Panc1 (cell line): ENCODE results near the gene CDAN1. TPM values are rescaled to one million over a fixed set of nuclear protein-coding genes. Genes with fewer than 3 reads are reported as not detected.

Experiments used
- ATAC-seq: fragments of 200-7000 bp; cut with Tn5 transposase; 2 replicates; pipeline ENCODE4 v1.9.1; 2020; ENCODE audit warnings: mild to moderate bottlenecking, moderate library complexity
- BruUV-seq: library from RNA; stranded (reverse); fragments of 400-500 nt; replicated peaks from 2 replicates; lab custom pipeline; 2021; lab: Mats Ljungman, UMichigan
- CTCF ChIA-PET: fragments of 300-600 bp; sonication (Branson Sonifier 250); formaldehyde crosslinking; loops from one replicate; lab custom pipeline; 2022; ENCODE audit warnings: antibody characterized with exemption; lab: Charles Lee
- POLR2A ChIA-PET: fragments of 300-600 bp; sonication (Branson Sonifier 250); formaldehyde crosslinking; loops from one replicate; lab custom pipeline; 2022; ENCODE audit warnings: antibody characterized with exemption; lab: Charles Lee
- DNase-seq: peaks from one replicate; pipeline ENCODE4 v3.0.0-alpha.2; 2010; ENCODE audit warnings: low read depth, low spot score
- H3K27ac ChIP-seq: 2 replicates; pipeline ENCODE4 v1.5.1; 2011; ENCODE audit warnings: mild to moderate bottlenecking, low read length, inconsistent platforms
- H3K27me3 ChIP-seq: fragments of 200-500 bp; sonication (Bioruptor generic); 2 replicates; pipeline ENCODE4 v1.6.0; 2014; ENCODE audit warnings: low read length, inconsistent platforms; ENCODE audit not compliant: control insufficient read depth, insufficient read depth
- H3K36me3 ChIP-seq: fragments of 200-500 bp; sonication (Bioruptor generic); 2 replicates; pipeline ENCODE4 v1.5.1; 2014; ENCODE audit warnings: inconsistent platforms, mild to moderate bottlenecking, low read length, moderate library complexity; ENCODE audit not compliant: control insufficient read depth, insufficient read depth
- H3K4me1 ChIP-seq: 2 replicates; pipeline ENCODE4 v1.5.1; 2011; ENCODE audit warnings: inconsistent platforms, mild to moderate bottlenecking, low read length, moderate library complexity; ENCODE audit not compliant: control insufficient read depth, insufficient read depth
- H3K4me3 ChIP-seq, 2 experiments: 2 replicates each; pipeline ENCODE4 v1.5.1; 2011 to 2012; ENCODE audit warnings: low read depth in 2 of 2, low read length in 2 of 2, mild to moderate bottlenecking in 2 of 2, inconsistent platforms in 1 of 2, moderate library complexity in 1 of 2
- H3K9me3 ChIP-seq: fragments of 200-500 bp; sonication (Bioruptor generic); 2 replicates; pipeline ENCODE4 v1.5.1; 2014; ENCODE audit warnings: low read depth, mild to moderate bottlenecking, inconsistent platforms, low read length, moderate library complexity; ENCODE audit not compliant: control insufficient read depth, insufficient read depth
- CTCF ChIP-seq: fragments of 450-650 bp; IDR thresholded peaks from 2 replicates; pipeline ENCODE4 v1.5.1; 2017; ENCODE audit warnings: mild to moderate bottlenecking
- POLR2AphosphoS5 ChIP-seq: IDR thresholded peaks from 2 replicates; pipeline ENCODE4 v1.6.1; 2012; ENCODE audit warnings: mild to moderate bottlenecking, low read depth, low read length, moderate library complexity
- SIN3A ChIP-seq: IDR thresholded peaks from 2 replicates; pipeline ENCODE4 v1.6.1; 2012; ENCODE audit warnings: low read depth, mild to moderate bottlenecking, low read length, moderate library complexity, borderline replicate concordance; ENCODE audit not compliant: insufficient read depth
- TCF7L2 ChIP-seq: IDR thresholded peaks from 2 replicates; pipeline ENCODE4 v1.6.1; 2011; ENCODE audit warnings: mild to moderate bottlenecking, low read depth, low read length, inconsistent platforms
- in situ Hi-C: cut with HindIII; loops from 2 replicates; pipeline ENCODE4 v1.10.0; 2016; ENCODE audit warnings: low sequenced_read_pairs, low pct_unique_long_range_greater_than_20kb
- intact Hi-C: fragments of 100-400 bp; cut with micrococcal nuclease; formaldehyde crosslinking; loops from one replicate; pipeline ENCODE4 v1.10.0; 2022; ENCODE audit not compliant: unreplicated experiment
- total RNA-seq: library from RNA; stranded (reverse); gene quantifications from one replicate; pipeline ENCODE4 v1.2.1, GENCODE V29; 2021; ENCODE audit not compliant: unreplicated experiment
- TF ChIP-seq, protein P1 (sequence below), 2 experiments: IDR thresholded peaks; 2 replicates each; pipeline ENCODE4 v1.6.1; 2011 to 2012; ENCODE audit warnings: low read depth in 2 of 2, control low read depth in 1 of 2, low read length in 1 of 2, mild to moderate bottlenecking in 1 of 2, moderate library complexity in 1 of 2; ENCODE audit not compliant: insufficient read depth in 1 of 2

Gene CDAN1
- total RNA-seq, 1 experiment from 2014 or later = 41.1 TPM

DNA sequence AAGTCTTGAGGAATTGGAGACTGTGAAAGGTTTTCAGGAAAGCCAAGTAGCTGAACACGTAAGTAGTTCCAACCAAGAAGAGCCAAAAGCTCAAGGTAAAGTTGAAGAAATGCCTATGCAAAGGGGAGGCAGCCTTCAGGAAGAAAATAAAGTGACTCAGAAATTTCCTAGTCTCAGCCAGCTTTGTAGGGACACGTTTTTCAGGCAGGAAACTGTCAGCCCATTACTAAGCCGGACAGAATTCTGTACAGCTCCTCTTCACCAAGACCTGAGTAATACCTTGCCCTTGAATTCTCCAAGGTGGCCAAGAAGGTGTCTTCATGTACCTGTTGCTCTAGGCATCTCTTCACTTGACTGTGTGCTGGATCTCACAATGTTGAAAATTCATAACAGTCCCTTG lies 48.6 kb downstream of the CDAN1 start:
- no peaks in the 10 kb centered on the region for H3K27me3 ChIP-seq
- BruUV-seq = no TSS peak
- ChIA-PET POLR2A (interaction anchor here (0.5 kb wide), 1 partner anchor 187 kb away, joined by 3 read pairs; no protein-coding TSS in a partner anchor), CTCF (no interaction called here)
- H3K4me1 ChIP-seq = no peaks in the 10 kb centered on the region
- TF ChIP-seq POLR2AphosphoS5 (no peak), CTCF (no peak)
- H3K27ac ChIP-seq = no peak overlapping the region
- no peaks in the 10 kb centered on the region for H3K36me3 ChIP-seq
- DNase-seq = no peak
- H3K9me3 ChIP-seq = no peaks in the 10 kb centered on the region
- in situ Hi-C loops = no loop called here
- intact Hi-C loops = no loop called here
- no peak for ATAC-seq
- no peak overlapping the region for H3K4me3 ChIP-seq

GRCh38 chr15:42687740-42688139 lies 49.2 kb downstream of the CDAN1 start:
- Histone ChIP-seq H3K27ac (no peak overlapping the region), H3K36me3 (no peaks in the 10 kb centered on the region), H3K27me3 (no peaks in the 10 kb centered on the region), H3K9me3 (no peaks in the 10 kb centered on the region), H3K4me1 (no peaks in the 10 kb centered on the region), H3K4me3 (no peak overlapping the region)
- ATAC-seq (no peak), DNase-seq (no peak)
- in situ Hi-C loops (no loop called here), intact Hi-C loops (no loop called here)
- no peak for TF ChIP-seq POLR2AphosphoS5
- no peak for TF ChIP-seq TCF7L2
- TF ChIP-seq CTCF = no peak
- TF ChIP-seq, protein P1, sequence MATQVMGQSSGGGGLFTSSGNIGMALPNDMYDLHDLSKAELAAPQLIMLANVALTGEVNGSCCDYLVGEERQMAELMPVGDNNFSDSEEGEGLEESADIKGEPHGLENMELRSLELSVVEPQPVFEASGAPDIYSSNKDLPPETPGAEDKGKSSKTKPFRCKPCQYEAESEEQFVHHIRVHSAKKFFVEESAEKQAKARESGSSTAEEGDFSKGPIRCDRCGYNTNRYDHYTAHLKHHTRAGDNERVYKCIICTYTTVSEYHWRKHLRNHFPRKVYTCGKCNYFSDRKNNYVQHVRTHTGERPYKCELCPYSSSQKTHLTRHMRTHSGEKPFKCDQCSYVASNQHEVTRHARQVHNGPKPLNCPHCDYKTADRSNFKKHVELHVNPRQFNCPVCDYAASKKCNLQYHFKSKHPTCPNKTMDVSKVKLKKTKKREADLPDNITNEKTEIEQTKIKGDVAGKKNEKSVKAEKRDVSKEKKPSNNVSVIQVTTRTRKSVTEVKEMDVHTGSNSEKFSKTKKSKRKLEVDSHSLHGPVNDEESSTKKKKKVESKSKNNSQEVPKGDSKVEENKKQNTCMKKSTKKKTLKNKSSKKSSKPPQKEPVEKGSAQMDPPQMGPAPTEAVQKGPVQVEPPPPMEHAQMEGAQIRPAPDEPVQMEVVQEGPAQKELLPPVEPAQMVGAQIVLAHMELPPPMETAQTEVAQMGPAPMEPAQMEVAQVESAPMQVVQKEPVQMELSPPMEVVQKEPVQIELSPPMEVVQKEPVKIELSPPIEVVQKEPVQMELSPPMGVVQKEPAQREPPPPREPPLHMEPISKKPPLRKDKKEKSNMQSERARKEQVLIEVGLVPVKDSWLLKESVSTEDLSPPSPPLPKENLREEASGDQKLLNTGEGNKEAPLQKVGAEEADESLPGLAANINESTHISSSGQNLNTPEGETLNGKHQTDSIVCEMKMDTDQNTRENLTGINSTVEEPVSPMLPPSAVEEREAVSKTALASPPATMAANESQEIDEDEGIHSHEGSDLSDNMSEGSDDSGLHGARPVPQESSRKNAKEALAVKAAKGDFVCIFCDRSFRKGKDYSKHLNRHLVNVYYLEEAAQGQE (IDR thresholded peaks at IDR 0.05; ENCODE audit: insufficient read depth in 1 of 2, low read depth in 2 of 2, low read length in 1 of 2) = no peak
- TF ChIP-seq SIN3A = no peak
- no TSS peak for BruUV-seq
- ChIA-PET POLR2A (no interaction called here), CTCF (no interaction called here)
